Ovary (tissue), 9 donors: Measurements from ENCODE around the gene RNF175. TPM values are rescaled to one million over a fixed set of nuclear protein-coding genes. Genes with fewer than 3 reads are reported as not detected.

Experiments used
- DNase-seq, 5 donors: peaks; one replicate each; pipeline ENCODE4 v3.0.0-alpha.2; 2019 to 2020
- H3K27ac ChIP-seq, 2 donors: fragments of 200-600 bp; one replicate each; pipeline versions ENCODE4 v1.5.1 to v1.8.0; 2019 to 2022
- H3K27me3 ChIP-seq: fragments of 200-600 bp; one replicate; pipeline ENCODE4 v1.8.0; 2022
- H3K36me3 ChIP-seq: fragments of 200-600 bp; sonication (generic); one replicate; pipeline ENCODE4 v1.5.1; 2019
- H3K4me1 ChIP-seq: one replicate; pipeline ENCODE4 v1.8.1; 2013; ENCODE audit warnings: mild to moderate bottlenecking, moderate library complexity; ENCODE audit not compliant: insufficient read depth
- H3K4me3 ChIP-seq: fragments of 200-600 bp; sonication (generic); one replicate; pipeline ENCODE4 v1.5.1; 2017
- H3K9me3 ChIP-seq, 2 donors: fragments of 200-600 bp in 1 of 2; sonication (generic) in 1 of 2; one replicate each; pipeline versions ENCODE4 v1.5.1 to v1.8.1; 2013 to 2019; ENCODE audit warnings: mild to moderate bottlenecking in 1 of 2, moderate library complexity in 1 of 2
- CTCF ChIP-seq, 3 donors: fragments of 450-650 bp in 2 of 3; fragments of 200-600 bp in 1 of 3; IDR thresholded peaks; one replicate each; pipeline versions ENCODE4 v1.5.1 to v1.8.0; 2016 to 2022; ENCODE audit warnings: antibody characterized with exemption in 3 of 3, mild to moderate bottlenecking in 1 of 3
- EP300 ChIP-seq: sonication (generic); formaldehyde crosslinking; IDR thresholded peaks from one replicate; pipeline ENCODE4 v1.6.1; 2017; ENCODE audit warnings: antibody characterized with exemption
- POLR2A ChIP-seq: fragments of 450-650 bp; IDR thresholded peaks from one replicate; pipeline ENCODE4 v1.6.1; 2017; ENCODE audit warnings: antibody characterized with exemption, mild to moderate bottlenecking, moderate library complexity
- WGBS, 3 donors: extraction: QIAGEN DNeasy Blood & Tissue Kit in 1 of 3; methylation state at CpG; one replicate each; pipeline versions ENCODE4 v1.1.5 to v1.1.7; 2013 to 2017; 5-methylcytosine and 5-hydroxymethylcytosine counted together
- intact Hi-C, 4 donors: fragments of 100-400 bp; cut with DNase I; formaldehyde crosslinking; loops; one replicate each; pipeline versions ENCODE4 v1.11.0 to v1.15.1; 2022 to 2023
- polyA plus RNA-seq, 2 donors: library from polyadenylated mRNA; stranded (reverse); fragments of 200-250 nt in 1 of 2; fragments of 350-450 nt in 1 of 2; fragmentation: Illumina TruSeq in 1 of 2; extraction: RNeasy Lipid Tissue Mini Kit (QIAGEN cat#74804) in 1 of 2; gene quantifications; one replicate each; pipeline ENCODE4 v1.2.3, GENCODE V29; 2013 to 2014
- total RNA-seq, 7 donors: library from RNA; depleted of rRNA in 2 of 7; stranded (reverse); fragments of >200 nt in 2 of 7; fragmentation: NEBNext Ultra II Directional in 3 of 7; extraction: Animal tissue kit (Norgen Biotek cat#: 25700) in 3 of 7; gene quantifications; one replicate each; pipeline versions ENCODE4 v1.1.0 to v1.2.4, GENCODE V29; 2016 to 2023
- donor health status: DM: no; HTN: no; CAD: no; lungs with moderate emphysema.
- donor health status: DM: no; HTN: no; CAD: no.
- donor health status: Bipolar disorder and iron deficiency.
- donor health status: DM: yes; HTN: yes; CAD: no.
- donor health status: DM: no; HTN: no; CAD: no.
- donor health status: DM: yes; HTN: yes; CAD: no.

RNF175 gene
- total and polyA plus RNA-seq, 9 donors, result 0.07 to 0.20 TPM; not detected in 7

- no peaks in the 10 kb centered on the region for H3K36me3 ChIP-seq
- no peak overlapping the region for H3K4me3 ChIP-seq
- H3K27ac ChIP-seq, result no peak overlapping the region
- DNase-seq, result no peak
- WGBS, 3 donors, result 78 to 82% (median 79%) methylated on average over 2 of the region's 2 CpGs
- peaks cover 2% of the 10 kb centered on the region for H3K4me1 ChIP-seq
- no peaks in the 10 kb centered on the region for H3K9me3 ChIP-seq
- intact Hi-C loops, result no loop called here
- H3K27me3 ChIP-seq, result no peaks in the 10 kb centered on the region
- TF ChIP-seq EP300 (no peak), POLR2A (no peak)
Measured at GRCh38 chr4:153755186-153755585, 4.6 kb downstream of the RNF175 start.

GRCh38 chr4:153750197-153750817 is 9.5 kb downstream of the RNF175 start:
- intact Hi-C loops, result no loop called here
- Histone ChIP-seq H3K27ac (no peak overlapping the region), H3K4me3 (no peak overlapping the region), H3K4me1 (no peaks in the 10 kb centered on the region), H3K36me3 (no peaks in the 10 kb centered on the region), H3K27me3 (no peaks in the 10 kb centered on the region), H3K9me3 (no peaks in the 10 kb centered on the region)
- TF ChIP-seq EP300 (no peak), POLR2A (no peak), CTCF (IDR thresholded peaks at IDR 0.05) (no peak)
- WGBS, 3 donors, result 37 to 43% (median 38%) methylated on average over 5 of the region's 5 CpGs
- DNase-seq, result peak in 1 of 5 donors; percentile 16

GRCh38 chr4:153748378-153748777 is 11.4 kb downstream of the RNF175 start:
- WGBS, 3 donors, result 45 to 67% (median 65%) methylated on average over 6 of the region's 6 CpGs
- TF ChIP-seq CTCF (IDR thresholded peaks at IDR 0.05) (no peak), EP300 (no peak), POLR2A (no peak)
- no peak overlapping the region for H3K27ac ChIP-seq
- no peak for DNase-seq
- no peaks in the 10 kb centered on the region for H3K27me3 ChIP-seq
- no peak overlapping the region for H3K4me3 ChIP-seq
- no peaks in the 10 kb centered on the region for H3K4me1 ChIP-seq
- no peaks in the 10 kb centered on the region for H3K36me3 ChIP-seq
- no peaks in the 10 kb centered on the region for H3K9me3 ChIP-seq
- intact Hi-C loops, result no loop called here

GRCh38 chr4:153747406-153747955 is 12.3 kb downstream of the RNF175 start:
- WGBS, 3 donors, result 79 to 80% (median 79%) methylated on average over 4 of the region's 4 CpGs
- TF ChIP-seq POLR2A, result no peak
- TF ChIP-seq EP300, result no peak
- no peak for TF ChIP-seq CTCF (IDR thresholded peaks at IDR 0.05)
- no peak overlapping the region for H3K27ac ChIP-seq

GRCh38 chr4:153745651-153746050 is 14.2 kb downstream of the RNF175 start:
- Histone ChIP-seq H3K27me3 (no peaks in the 10 kb centered on the region), H3K36me3 (no peaks in the 10 kb centered on the region), H3K4me3 (no peak overlapping the region), H3K9me3 (no peaks in the 10 kb centered on the region), H3K4me1 (no peaks in the 10 kb centered on the region), H3K27ac (no peak overlapping the region)
- no peak for DNase-seq
- TF ChIP-seq POLR2A, result no peak
- no peak for TF ChIP-seq CTCF (IDR thresholded peaks at IDR 0.05)
- TF ChIP-seq EP300, result no peak
- intact Hi-C loops, result no loop called here

More at GRCh38 chr4:153747406-153747955, 12.3 kb downstream of the RNF175 start:
- Histone ChIP-seq H3K27me3 (no peaks in the 10 kb centered on the region), H3K4me3 (no peak overlapping the region), H3K36me3 (no peaks in the 10 kb centered on the region), H3K9me3 (no peaks in the 10 kb centered on the region), H3K4me1 (no peaks in the 10 kb centered on the region)
- intact Hi-C loops, result no loop called here
- no peak for DNase-seq
